Activated B cell treated with CpG ODN at 0.5 μM for 24 hours (primary cell): ENCODE data around the gene ARHGAP26. TPM values are rescaled to one million over a fixed set of nuclear protein-coding genes. Genes with fewer than 3 reads are reported as not detected.

Source experiments
- ATAC-seq: fragments of 200-7000 bp; cut with Tn5 transposase; one replicate; pipeline ENCODE4 v1.10.0; 2021; ENCODE audit warnings: low read depth, mild to moderate bottlenecking, moderate library complexity
- CTCF ChIA-PET: fragments of 350-600 bp; sonication (Branson Sonifier 250); formaldehyde crosslinking; loops from one replicate; lab custom pipeline; 2021; ENCODE audit warnings: antibody characterized with exemption; lab: Charles Lee
- POLR2A ChIA-PET: fragments of 350-600 bp; sonication (Branson Sonifier 250); formaldehyde crosslinking; loops from one replicate; lab custom pipeline; 2021; ENCODE audit warnings: antibody characterized with exemption; lab: Charles Lee
- DNase-seq: peaks from one replicate; pipeline ENCODE4 v3.0.0; 2022
- H3K27ac Mint-ChIP-seq: one replicate; pipeline ENCODE4 v1.8.0; 2020; ENCODE audit warnings: mixed read lengths
- H3K27me3 Mint-ChIP-seq: one replicate; pipeline ENCODE4 v1.8.0; 2021; ENCODE audit warnings: mixed read lengths
- H3K36me3 Mint-ChIP-seq: one replicate; pipeline ENCODE4 v1.8.0; 2021; ENCODE audit warnings: low read depth, mixed read lengths
- H3K4me1 Mint-ChIP-seq: one replicate; pipeline ENCODE4 v1.8.0; 2021; ENCODE audit warnings: mixed read lengths
- H3K4me3 Mint-ChIP-seq: one replicate; pipeline ENCODE4 v1.8.0; 2020; ENCODE audit warnings: mild to moderate bottlenecking, mixed read lengths
- H3K9me3 Mint-ChIP-seq: one replicate; pipeline ENCODE4 v1.8.0; 2020; ENCODE audit warnings: mixed read lengths
- CTCF ChIP-seq: fragments of 200-600 bp; IDR thresholded peaks from one replicate; pipeline ENCODE4 v1.8.0; 2022; ENCODE audit warnings: antibody characterized with exemption, mild to moderate bottlenecking
- intact Hi-C: fragments of 100-400 bp; cut with micrococcal nuclease; formaldehyde crosslinking; loops from one replicate; pipeline ENCODE4 v1.15.1; 2024
- total RNA-seq: library from RNA; stranded (reverse); gene quantifications from 2 replicates; pipeline ENCODE4 v1.2.3, GENCODE V29; 2022

The ARHGAP26 gene
- total RNA-seq, 1 donor from 2014 or later = 20.9 TPM

GRCh38 chr5:142743592-142744441, 26.4 kb upstream of the ARHGAP26 start:
- no peaks in the 10 kb centered on the region for H3K4me1 Mint-ChIP-seq
- H3K4me3 Mint-ChIP-seq = no peak overlapping the region
- H3K9me3 Mint-ChIP-seq = no peaks in the 10 kb centered on the region
- TF ChIP-seq CTCF = no peak
- peaks cover 13% of the 10 kb centered on the region for H3K27me3 Mint-ChIP-seq
- intact Hi-C loops = no loop called here
- DNase-seq = no peak
- H3K36me3 Mint-ChIP-seq = no peaks in the 10 kb centered on the region
- ATAC-seq = no peak
- H3K27ac Mint-ChIP-seq = no peak overlapping the region
- ChIA-PET CTCF (interaction anchor here (1.5 to 14.1 kb wide), 2 partner anchors 123 to 139 kb away, joined by 7 to 386 read pairs; no protein-coding TSS in a partner anchor), POLR2A (no interaction called here)

GRCh38 chr5:142745268-142745667, 24.9 kb upstream of the ARHGAP26 start:
- no peak for TF ChIP-seq CTCF
- CTCF ChIA-PET = interaction anchor here (1.9 to 14.1 kb wide), 2 partner anchors 122 to 138 kb away, joined by 5 to 386 read pairs; no protein-coding TSS in a partner anchor
- ATAC-seq (no peak), DNase-seq (no peak)
- no peaks in the 10 kb centered on the region for H3K36me3 Mint-ChIP-seq
- H3K9me3 Mint-ChIP-seq = no peaks in the 10 kb centered on the region
- H3K27ac Mint-ChIP-seq = no peak overlapping the region
- no peaks in the 10 kb centered on the region for H3K4me1 Mint-ChIP-seq
- intact Hi-C loops = no loop called here
- POLR2A ChIA-PET = no interaction called here
- no peak overlapping the region for H3K4me3 Mint-ChIP-seq
- H3K27me3 Mint-ChIP-seq = peaks cover 13% of the 10 kb centered on the region

- H3K4me3 Mint-ChIP-seq = no peak overlapping the region
- ATAC-seq (no peak), DNase-seq (no peak)
- CTCF ChIA-PET = interaction anchor here (0.6 to 14.1 kb wide), 12 partner anchors 10 to 1056 kb away, joined by 3 to 386 read pairs (median 6); no protein-coding TSS in a partner anchor
- H3K9me3 Mint-ChIP-seq = no peaks in the 10 kb centered on the region
- no peak for TF ChIP-seq CTCF
- no peaks in the 10 kb centered on the region for H3K36me3 Mint-ChIP-seq
- no peaks in the 10 kb centered on the region for H3K4me1 Mint-ChIP-seq
- intact Hi-C loops = no loop called here
- no peak overlapping the region for H3K27ac Mint-ChIP-seq
- peaks cover 13% of the 10 kb centered on the region for H3K27me3 Mint-ChIP-seq
- POLR2A ChIA-PET = interaction anchor here (0.7 to 1.8 kb wide), 2 partner anchors 135 to 588 kb away, joined by 3 to 6 read pairs; no protein-coding TSS in a partner anchor
Observed at GRCh38 chr5:142746532-142747433, 23.4 kb upstream of the ARHGAP26 start.

GRCh38 chr5:142748132-142748531, 22.0 kb upstream of the ARHGAP26 start:
- ChIA-PET POLR2A (interaction anchor here (1.0 to 1.8 kb wide), 2 partner anchors 131 to 133 kb away, joined by 3 to 6 read pairs; no protein-coding TSS in a partner anchor), CTCF (interaction anchor here (0.8 to 14.1 kb wide), 30 partner anchors 10 to 1077 kb away, joined by 3 to 386 read pairs (median 5); partner anchors contain the start of gene ARHGAP26)
- intact Hi-C loops = loop anchor here (1.0 to 2.0 kb wide), 6 partner anchors 22 to 1219 kb away; partner anchors contain the start of gene ARHGAP26

More at GRCh38 chr5:142748132-142748531, 22.0 kb upstream of the ARHGAP26 start:
- no peaks in the 10 kb centered on the region for H3K4me1 Mint-ChIP-seq
- DNase-seq = no peak
- H3K36me3 Mint-ChIP-seq = no peaks in the 10 kb centered on the region
- ATAC-seq = no peak
- no peak overlapping the region for H3K4me3 Mint-ChIP-seq
- peaks cover 10% of the 10 kb centered on the region for H3K27me3 Mint-ChIP-seq
- TF ChIP-seq CTCF = no peak
- no peak overlapping the region for H3K27ac Mint-ChIP-seq
- no peaks in the 10 kb centered on the region for H3K9me3 Mint-ChIP-seq
